Immature natural killer cell (primary cell): ENCODE results near the gene ARID4A. TPM values are rescaled to one million over a fixed set of nuclear protein-coding genes. Genes with fewer than 3 reads are reported as not detected.
A peak's percentile ranks its signal among the peaks of the same experiment; 100 is the strongest.
"Not testable (repeated sequence)": the region's sequence is repeated elsewhere in the genome, so short reads cannot be mapped to it uniquely, and the experiment has no call there.

Experiments used
- DNase-seq, 3 donors: peaks; one replicate each; pipeline ENCODE4 v3.0.0; 2022; ENCODE audit warnings: mixed read lengths in 1 of 3
- H3K27ac Mint-ChIP-seq, 6 donors: one replicate each; pipeline ENCODE4 v1.8.0; 2020; ENCODE audit warnings: mixed read lengths in 6 of 6, mild to moderate bottlenecking in 5 of 6, inconsistent platforms in 4 of 6, moderate library complexity in 3 of 6
- H3K27me3 Mint-ChIP-seq, 3 donors: one replicate each; pipeline ENCODE4 v1.8.0; 2020 to 2021; ENCODE audit warnings: low read depth in 3 of 3, mild to moderate bottlenecking in 3 of 3, mixed read lengths in 3 of 3, moderate library complexity in 3 of 3, inconsistent platforms in 1 of 3
- H3K36me3 Mint-ChIP-seq, 3 donors: one replicate each; pipeline ENCODE4 v1.8.0; 2020; ENCODE audit warnings: mixed read lengths in 3 of 3, inconsistent platforms in 2 of 3, mild to moderate bottlenecking in 2 of 3
- H3K4me1 Mint-ChIP-seq, 2 donors: one replicate each; pipeline ENCODE4 v1.8.0; 2020; ENCODE audit warnings: inconsistent platforms in 2 of 2, mild to moderate bottlenecking in 2 of 2, mixed read lengths in 2 of 2, moderate library complexity in 1 of 2
- H3K4me3 Mint-ChIP-seq, 5 donors: one replicate each; pipeline ENCODE4 v1.8.0; 2020; ENCODE audit warnings: mild to moderate bottlenecking in 5 of 5, mixed read lengths in 5 of 5, inconsistent platforms in 3 of 5, moderate library complexity in 3 of 5
- H3K9me3 Mint-ChIP-seq, 6 donors: one replicate each; pipeline ENCODE4 v1.8.0; 2020; ENCODE audit warnings: mild to moderate bottlenecking in 6 of 6, mixed read lengths in 6 of 6, inconsistent platforms in 4 of 6, moderate library complexity in 3 of 6
- polyA plus RNA-seq, 3 donors: library from polyadenylated mRNA; unstranded; fragments of 300-500 nt; fragmentation: Illumina TruSeq; gene quantifications; one replicate each; pipeline ENCODE4 v1.2.3, GENCODE V29; 2021

Gene ARID4A
- polyA plus RNA-seq, 3 donors from 2014 or later, result 2.6 to 29.9 (median 13.3) TPM

DNA sequence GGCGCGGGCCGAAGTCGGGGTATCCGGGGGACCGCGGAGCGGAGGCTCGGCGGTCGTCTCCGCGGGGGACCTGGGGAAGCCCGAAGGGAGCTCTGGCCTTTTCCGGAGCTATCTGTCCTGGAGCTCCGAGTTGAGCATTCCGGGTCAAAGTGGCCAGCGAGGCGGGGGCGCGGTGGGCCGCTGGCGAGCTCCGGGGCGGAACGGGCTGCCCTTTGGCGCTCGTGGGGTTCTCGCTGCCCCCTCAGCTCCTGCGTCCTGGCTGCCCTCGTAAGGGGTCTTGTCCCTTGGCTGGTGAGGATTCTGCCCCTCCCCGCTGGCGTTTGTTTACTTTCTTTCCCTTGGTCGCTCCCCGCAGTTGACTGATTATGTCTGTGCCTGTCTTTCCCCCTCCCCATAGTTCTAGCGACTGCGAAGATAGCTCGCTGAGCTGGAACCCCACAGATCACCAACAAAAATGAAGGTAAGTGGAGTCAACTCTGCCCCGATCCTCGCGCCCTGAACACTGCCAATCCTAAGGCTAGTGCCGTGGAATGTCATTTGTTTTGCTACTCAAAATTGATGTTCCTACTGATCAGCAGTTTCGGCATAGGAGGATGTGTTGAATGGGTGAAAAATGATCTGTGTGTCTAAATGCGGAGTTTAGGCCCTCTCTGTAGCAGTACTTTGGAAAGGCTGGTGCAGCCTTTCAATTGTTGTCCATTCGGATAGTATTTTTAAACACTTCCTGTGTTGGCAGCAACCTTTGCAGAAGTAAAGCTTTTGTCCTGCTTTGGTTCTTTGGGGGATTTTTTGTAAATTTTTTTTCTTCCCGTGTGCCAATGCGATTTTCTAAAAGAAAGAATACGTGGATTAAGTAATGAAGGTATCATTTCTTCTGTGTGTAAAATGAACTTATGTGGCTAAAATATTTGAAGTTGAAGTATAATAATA lies 1.3 kb downstream of the ARID4A start:
- peaks cover 0 to 10% (median 6%) of the 10 kb centered on the region in 3 donors for H3K36me3 Mint-ChIP-seq
- H3K27me3 Mint-ChIP-seq, result peaks cover 3 to 7% (median 7%) of the 10 kb centered on the region in 3 donors
- peak overlapping the region; percentile 92 to 97 (median 96) for H3K27ac Mint-ChIP-seq
- no peaks in the 10 kb centered on the region for H3K9me3 Mint-ChIP-seq
- H3K4me3 Mint-ChIP-seq, result peak overlapping the region; percentile 97 to 99 (median 98)
- no peak for DNase-seq
- peaks cover 27 to 31% of the 10 kb centered on the region in 2 donors for H3K4me1 Mint-ChIP-seq

DNA sequence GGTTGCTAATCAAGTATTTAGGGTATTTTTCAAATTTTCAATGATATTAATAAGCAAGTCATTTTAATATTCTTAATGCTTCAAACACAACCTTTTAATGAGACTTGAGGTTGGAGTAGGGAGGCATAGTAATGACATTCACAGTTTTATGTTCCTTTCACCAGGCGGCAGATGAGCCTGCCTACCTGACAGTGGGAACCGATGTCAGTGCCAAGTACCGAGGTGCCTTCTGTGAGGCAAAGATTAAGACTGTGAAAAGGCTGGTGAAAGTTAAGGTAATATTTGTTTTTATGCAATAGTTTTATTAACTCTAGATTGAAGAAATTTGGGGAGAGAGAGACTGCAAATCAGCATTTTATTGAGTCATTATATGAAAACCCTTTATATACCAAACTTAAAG lies 3.1 kb downstream of the ARID4A start:
- no peak overlapping the region for H3K4me3 Mint-ChIP-seq
- peaks cover 3 to 7% (median 7%) of the 10 kb centered on the region in 3 donors for H3K27me3 Mint-ChIP-seq
- DNase-seq, result no peak
- H3K9me3 Mint-ChIP-seq, result no peaks in the 10 kb centered on the region
- H3K27ac Mint-ChIP-seq, result no peak overlapping the region
- peaks cover 18 to 31% of the 10 kb centered on the region in 2 donors for H3K4me1 Mint-ChIP-seq
- H3K36me3 Mint-ChIP-seq, result peaks cover 0 to 14% (median 11%) of the 10 kb centered on the region in 3 donors

DNA sequence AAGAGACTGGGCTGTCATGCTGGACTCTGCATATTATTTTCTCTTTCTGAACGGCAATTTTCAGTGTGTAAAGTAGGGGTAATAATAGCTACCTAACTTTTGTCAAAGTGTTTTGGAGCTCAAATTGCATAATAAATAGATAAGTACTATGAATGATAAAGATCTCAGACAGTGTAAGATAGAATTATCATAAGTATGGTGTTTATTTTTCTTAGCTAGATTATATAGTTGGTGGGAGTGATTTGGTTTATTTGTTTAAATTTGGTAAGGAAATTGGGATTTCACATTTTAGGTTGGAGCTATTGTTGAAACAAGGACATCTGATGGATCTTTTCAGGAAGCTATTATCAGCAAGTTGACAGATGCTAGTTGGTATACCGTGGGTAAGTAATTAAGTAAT lies 7.4 kb downstream of the ARID4A start:
- DNase-seq, result no peak
- Mint-ChIP-seq H3K27ac (peak overlapping the region in 1 of 6 donors; percentile 1), H3K27me3 (peaks cover 0 to 2% (median 0%) of the 10 kb centered on the region in 3 donors), H3K36me3 (peaks cover 5 to 25% (median 20%) of the 10 kb centered on the region in 3 donors), H3K4me1 (peaks cover 10 to 30% of the 10 kb centered on the region in 2 donors), H3K9me3 (no peaks in the 10 kb centered on the region), H3K4me3 (no peak overlapping the region)

DNA sequence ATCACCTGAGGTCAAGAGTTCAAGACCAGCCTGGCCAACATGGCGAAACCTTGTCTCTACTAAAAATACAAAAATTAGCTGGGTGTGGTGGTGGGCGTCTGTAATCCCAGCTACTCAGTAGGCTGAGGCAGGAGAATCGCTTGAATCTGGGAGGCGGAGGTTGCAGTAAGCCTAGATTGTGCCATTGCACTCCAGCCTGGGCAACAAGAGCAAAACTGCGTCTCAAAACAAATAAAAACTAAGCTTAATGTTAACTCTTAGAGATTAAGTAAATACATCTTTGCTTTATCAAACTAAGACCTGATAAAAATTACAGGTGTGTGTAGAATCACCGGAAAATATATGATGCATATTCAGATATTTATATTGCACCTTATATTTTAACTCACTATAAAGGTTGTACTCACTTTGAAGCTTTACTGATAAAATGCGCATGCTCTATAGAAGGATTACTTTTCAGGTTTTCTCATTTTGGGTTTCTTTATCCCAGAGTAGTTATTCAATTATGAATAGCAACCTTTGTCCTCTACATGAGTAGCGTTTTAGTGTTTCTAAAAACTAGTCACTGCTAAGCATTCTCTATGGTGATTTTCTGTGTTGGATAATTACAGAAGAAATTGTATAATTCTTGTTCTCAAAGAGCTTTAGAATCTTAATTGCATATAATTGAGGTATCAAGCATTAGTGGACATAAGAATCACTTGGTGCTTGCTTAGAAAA lies 9.4 kb downstream of the ARID4A start:
- no peaks in the 10 kb centered on the region for H3K27me3 Mint-ChIP-seq

DNA sequence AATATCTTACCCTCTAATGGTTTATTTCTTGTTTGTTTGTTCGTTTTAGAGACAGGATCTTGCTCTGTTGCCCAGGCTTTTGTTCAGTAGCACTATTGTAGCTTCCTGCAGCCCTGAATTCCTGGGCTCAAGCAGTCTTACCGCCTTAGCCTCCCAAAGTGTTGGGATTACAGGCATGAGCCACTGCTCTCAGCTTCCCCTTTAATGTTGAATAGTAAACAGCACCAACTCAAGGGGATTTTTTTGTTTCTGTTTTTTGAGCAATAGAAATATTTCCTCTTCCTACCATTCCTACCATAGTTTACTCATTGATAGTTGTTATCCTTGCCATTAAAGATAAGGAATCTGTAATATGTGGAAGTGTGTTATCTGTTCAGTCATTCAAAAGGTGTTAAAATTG lies 10.7 kb downstream of the ARID4A start:
- Mint-ChIP-seq H3K36me3 (peaks cover 5 to 22% (median 17%) of the 10 kb centered on the region in 3 donors), H3K4me1 (peaks cover 9 to 12% of the 10 kb centered on the region in 2 donors), H3K9me3 (no peaks in the 10 kb centered on the region), H3K27me3 (no peaks in the 10 kb centered on the region), H3K27ac (peak overlapping the region in 2 of 6 donors; percentile 34 to 45), H3K4me3 (no peak overlapping the region)
- DNase-seq, result no peak

More for the DNA sequence above, 9.4 kb downstream of the ARID4A start:
- no peak for DNase-seq
- Mint-ChIP-seq H3K36me3 (peaks cover 5 to 25% (median 20%) of the 10 kb centered on the region in 3 donors), H3K27ac (peak overlapping the region in 1 of 6 donors; percentile 16), H3K4me3 (no peak overlapping the region), H3K4me1 (peaks cover 9 to 20% of the 10 kb centered on the region in 2 donors), H3K9me3 (no peaks in the 10 kb centered on the region)

DNA sequence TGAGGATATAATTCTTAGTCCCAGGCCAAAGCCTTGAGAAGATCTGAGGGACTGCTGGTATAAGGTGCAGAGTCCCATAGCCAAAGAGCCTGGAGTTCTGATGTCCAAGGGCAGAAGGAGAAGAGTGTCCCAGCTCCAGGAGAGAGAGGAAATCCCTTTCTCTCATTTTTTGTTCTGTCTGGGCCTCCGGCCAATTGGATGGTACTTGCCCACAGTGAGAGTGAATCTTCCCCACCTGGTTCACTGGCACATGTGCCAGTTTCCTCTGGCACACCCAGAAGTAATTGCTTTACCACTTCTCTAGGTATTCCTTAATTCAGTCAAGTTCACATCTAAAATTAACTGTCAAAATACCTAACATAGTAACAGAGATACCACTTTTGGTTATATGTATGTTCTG lies 15.3 kb downstream of the ARID4A start:
- Mint-ChIP-seq H3K36me3 (peaks cover 13 to 22% (median 15%) of the 10 kb centered on the region in 3 donors), H3K9me3 (no peaks in the 10 kb centered on the region), H3K27ac (no peak overlapping the region), H3K4me3 (no peak overlapping the region), H3K4me1 (peaks cover 2 to 18% of the 10 kb centered on the region in 2 donors), H3K27me3 (no peaks in the 10 kb centered on the region)
- DNase-seq, result no peak

DNA sequence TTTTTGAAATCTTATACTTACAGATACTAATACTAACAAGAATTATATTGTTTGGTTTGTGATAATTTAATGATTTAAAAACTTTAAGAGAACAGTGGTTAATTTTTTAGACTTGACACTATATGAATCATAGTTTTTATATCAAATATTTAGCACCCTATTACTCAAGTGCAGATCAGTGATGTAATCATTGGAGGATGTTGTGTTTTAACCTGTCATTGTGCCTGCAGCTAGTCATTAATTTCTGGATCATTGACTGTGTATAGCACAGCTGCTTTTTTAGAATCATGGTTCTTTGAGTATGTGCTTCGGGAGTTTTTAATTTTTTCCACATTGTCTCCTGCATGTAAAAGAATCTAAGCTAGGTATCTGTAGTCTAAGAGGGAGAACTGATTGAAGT lies 17.3 kb downstream of the ARID4A start:
- Mint-ChIP-seq H3K9me3 (no peaks in the 10 kb centered on the region), H3K4me1 (peaks cover 2 to 12% of the 10 kb centered on the region in 2 donors), H3K36me3 (peaks cover under 1 to 20% (median 10%) of the 10 kb centered on the region in 3 donors), H3K4me3 (no peak overlapping the region), H3K27me3 (no peaks in the 10 kb centered on the region), H3K27ac (no peak overlapping the region)
- DNase-seq, result no peak

DNA sequence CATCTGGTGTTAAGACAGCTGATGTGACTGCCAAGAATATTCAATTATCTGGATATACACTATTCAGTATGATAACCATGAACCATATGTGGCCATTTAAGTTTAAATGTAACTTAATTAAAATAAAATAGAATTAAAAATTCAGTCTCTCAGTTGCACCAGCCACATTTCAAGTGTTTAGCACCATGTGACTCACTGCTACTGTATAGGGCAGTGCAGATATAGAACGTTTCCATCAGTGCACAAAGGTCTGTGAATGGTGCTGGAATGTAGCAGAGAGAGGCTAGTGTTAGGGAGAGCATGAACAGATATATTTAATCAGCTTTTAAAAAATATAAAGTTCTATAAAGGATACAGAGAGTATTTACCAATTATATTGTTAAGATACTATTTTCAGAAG lies 28.7 kb downstream of the ARID4A start:
- Mint-ChIP-seq H3K4me1 (peaks cover 9 to 18% of the 10 kb centered on the region in 2 donors), H3K9me3 (no peaks in the 10 kb centered on the region), H3K36me3 (peaks cover 22 to 38% (median 26%) of the 10 kb centered on the region in 3 donors), H3K27me3 (peaks cover 0 to 6% (median 5%) of the 10 kb centered on the region in 3 donors), H3K27ac (no peak overlapping the region), H3K4me3 (no peak overlapping the region)
- no peak for DNase-seq

DNA sequence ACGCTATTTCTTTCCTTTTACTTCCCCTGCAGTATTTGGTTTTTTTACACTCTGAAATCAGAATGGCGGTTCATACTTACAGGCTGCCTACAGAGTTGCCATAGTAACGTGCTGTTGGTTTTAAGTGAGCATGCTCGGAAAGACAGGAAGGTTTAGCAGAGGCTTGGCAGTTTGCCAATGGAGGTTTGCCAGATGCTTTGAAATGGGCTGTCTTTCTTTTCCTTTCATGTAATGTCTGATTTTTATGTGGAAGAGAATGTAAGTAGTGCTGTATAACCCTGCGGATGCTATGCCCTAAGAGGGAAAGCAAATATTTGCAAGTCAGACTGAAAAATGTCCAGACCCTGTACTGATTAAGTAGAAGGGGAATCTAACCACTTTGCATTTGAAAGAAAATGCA lies 32.8 kb downstream of the ARID4A start:
- Mint-ChIP-seq H3K27me3 (peaks cover 0 to 6% (median 4%) of the 10 kb centered on the region in 3 donors), H3K9me3 (no peaks in the 10 kb centered on the region), H3K36me3 (peaks cover 15 to 27% (median 21%) of the 10 kb centered on the region in 3 donors), H3K4me3 (peak overlapping the region; percentile 18 to 70 (median 51)), H3K27ac (peak overlapping the region; percentile 74 to 95 (median 90)), H3K4me1 (peaks cover 10 to 23% of the 10 kb centered on the region in 2 donors)
- peak; percentile 82 to 90 (median 87) for DNase-seq

DNA sequence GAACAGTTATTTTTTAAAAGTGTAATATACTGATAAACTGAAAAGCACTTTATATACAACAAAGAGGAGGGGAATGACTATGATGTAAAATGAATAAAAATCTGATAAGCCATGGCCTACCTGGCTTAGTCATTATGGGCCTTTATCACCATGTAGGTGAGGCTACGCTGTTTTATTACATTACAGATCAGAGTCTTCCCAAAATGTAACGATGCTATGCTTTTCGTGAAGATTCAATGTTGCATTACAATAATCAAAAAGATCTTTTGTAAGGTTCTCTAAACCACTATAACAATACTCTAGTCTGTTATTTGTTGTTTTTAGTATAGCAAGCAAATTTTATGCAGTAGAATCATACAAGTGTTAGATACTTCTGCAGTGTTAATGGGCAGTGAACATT lies 34.2 kb downstream of the ARID4A start:
- H3K27ac Mint-ChIP-seq, result peak overlapping the region in 2 of 6 donors; percentile 39 to 48
- H3K4me3 Mint-ChIP-seq, result no peak overlapping the region
- peaks cover 10 to 23% (median 13%) of the 10 kb centered on the region in 3 donors for H3K36me3 Mint-ChIP-seq
- no peaks in the 10 kb centered on the region for H3K9me3 Mint-ChIP-seq
- DNase-seq, result no peak
- H3K27me3 Mint-ChIP-seq, result peaks cover 0 to 6% (median 4%) of the 10 kb centered on the region in 3 donors
- peaks cover 10 to 23% of the 10 kb centered on the region in 2 donors for H3K4me1 Mint-ChIP-seq

DNA sequence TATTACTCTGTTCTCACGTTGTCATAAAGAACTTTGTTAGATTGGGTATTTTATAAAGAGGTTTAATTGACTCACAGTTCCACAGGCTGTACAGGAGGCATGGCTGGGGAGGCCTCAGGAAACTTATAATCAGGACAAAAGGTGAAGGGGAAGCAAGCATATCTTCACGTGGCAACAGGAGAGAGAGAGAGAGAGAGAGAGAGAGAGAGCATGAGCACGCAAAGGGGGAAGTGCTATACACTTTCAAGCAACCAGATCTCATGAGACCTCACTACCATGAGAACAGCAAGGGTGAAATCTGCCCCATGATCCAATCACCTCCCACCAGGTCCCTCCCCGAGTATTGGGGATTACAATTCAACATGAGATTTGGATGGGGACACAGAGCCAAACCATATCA lies 41.3 kb downstream of the ARID4A start:
- not testable (repeated sequence) for DNase-seq, H3K4me3 Mint-ChIP-seq, H3K9me3 Mint-ChIP-seq, H3K27me3 Mint-ChIP-seq
- Mint-ChIP-seq H3K36me3 (peaks cover 21 to 25% (median 24%) of the 10 kb centered on the region in 3 donors), H3K27ac (peak overlapping the region in 2 of 6 donors; percentile 13 to 27), H3K4me1 (peaks cover 1 to 18% of the 10 kb centered on the region in 2 donors)

DNA sequence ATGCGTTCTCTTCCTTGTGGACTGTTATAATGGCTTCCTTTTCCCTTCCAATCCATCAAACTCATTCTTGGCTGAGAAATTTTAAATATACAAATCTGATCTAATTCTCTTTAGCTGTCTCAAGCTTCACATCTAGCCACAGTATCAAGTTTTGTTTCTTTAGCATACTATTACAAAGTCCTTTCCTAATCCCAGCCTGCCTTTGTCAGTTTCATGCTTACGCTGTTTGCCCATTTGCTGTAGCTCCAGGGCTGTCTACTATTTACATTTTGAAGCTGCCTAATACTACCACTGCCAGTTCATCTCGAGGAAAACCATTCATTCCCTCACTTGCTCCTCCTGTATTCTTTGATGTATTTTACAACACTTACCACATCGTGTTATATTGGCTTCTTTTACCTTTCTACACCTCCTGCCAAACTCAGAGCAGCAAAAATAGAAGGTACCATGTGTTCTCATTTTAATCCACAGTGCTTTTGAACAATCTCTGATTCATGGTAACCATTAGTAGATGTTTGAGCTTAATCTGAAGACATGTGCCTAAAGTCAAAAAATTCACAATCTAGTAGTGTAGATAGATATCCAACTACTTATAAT lies 42.9 kb downstream of the ARID4A start:
- peaks cover 14 to 18% (median 16%) of the 10 kb centered on the region in 3 donors for H3K36me3 Mint-ChIP-seq
- no peak for DNase-seq
- H3K27ac Mint-ChIP-seq, result peak overlapping the region in 1 of 6 donors; percentile 8
- no peak overlapping the region for H3K4me3 Mint-ChIP-seq
- H3K4me1 Mint-ChIP-seq, result peaks cover 0 to 14% of the 10 kb centered on the region in 2 donors
- no peaks in the 10 kb centered on the region for H3K9me3 Mint-ChIP-seq
- H3K27me3 Mint-ChIP-seq, result peaks cover 0 to 3% (median 1%) of the 10 kb centered on the region in 3 donors

DNA sequence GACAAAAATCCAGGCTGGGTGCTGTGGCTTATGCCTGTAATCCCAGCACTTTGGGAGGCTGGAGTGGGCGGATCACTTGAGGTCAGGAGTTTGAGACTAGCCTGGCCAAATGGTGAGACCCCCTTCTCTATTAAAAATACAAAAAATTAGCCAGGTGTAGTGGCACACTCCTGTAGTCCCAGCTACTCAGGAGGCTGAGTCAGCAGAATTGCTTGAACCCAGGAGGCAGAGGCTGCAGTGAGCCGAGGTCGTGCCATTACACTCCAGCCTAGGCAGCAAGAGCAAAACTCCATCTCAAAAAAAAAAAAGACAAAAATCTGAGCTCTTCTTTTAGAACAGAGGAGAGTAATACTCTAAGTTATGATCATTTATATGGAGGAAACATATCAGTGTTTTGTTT lies 45.2 kb downstream of the ARID4A start:
- peaks cover 16 to 24% (median 18%) of the 10 kb centered on the region in 3 donors for H3K36me3 Mint-ChIP-seq
- DNase-seq, H3K27me3 Mint-ChIP-seq, H3K9me3 Mint-ChIP-seq, H3K4me3 Mint-ChIP-seq: not testable (repeated sequence)
- peaks cover 0 to 14% of the 10 kb centered on the region in 2 donors for H3K4me1 Mint-ChIP-seq
- peak overlapping the region in 1 of 6 donors; percentile 40 for H3K27ac Mint-ChIP-seq
